GM21447 (cell line): ENCODE measurements around the gene LSM3.

Source experiments
- ATAC-seq: cut with Tn5 transposase; IDR thresholded peaks from one replicate; pipeline ENCODE4 v1.9.1; 2021; ENCODE audit not compliant: unreplicated experiment

The LSM3 gene

GRCh38 chr3:14200276-14200675 is 21.7 kb downstream of the LSM3 start:
- ATAC-seq, result no peak

- ATAC-seq, result no peak
Measured at GRCh38 chr3:14200841-14201240, 22.2 kb downstream of the LSM3 start.

- no peak for ATAC-seq
Measured at GRCh38 chr3:14201940-14202684, 23.5 kb downstream of the LSM3 start.

- ATAC-seq, result no peak
Measured at GRCh38 chr3:14202874-14203520, 24.4 kb downstream of the LSM3 start.

GRCh38 chr3:14203521-14204079 is 25.0 kb downstream of the LSM3 start:
- no peak for ATAC-seq

- no peak for ATAC-seq
Measured at GRCh38 chr3:14204515-14205284, 26.1 kb downstream of the LSM3 start.

- no peak for ATAC-seq
Measured at GRCh38 chr3:14206548-14207177, 28.0 kb downstream of the LSM3 start.

- no peak for ATAC-seq
Measured at GRCh38 chr3:14208168-14208567, 29.6 kb downstream of the LSM3 start.

GRCh38 chr3:14208977-14209394 is 30.4 kb downstream of the LSM3 start:
- no peak for ATAC-seq

GRCh38 chr3:14209581-14210289 is 31.1 kb downstream of the LSM3 start:
- ATAC-seq, result no peak

- ATAC-seq, result no peak
Measured at GRCh38 chr3:14210290-14210688, 31.7 kb downstream of the LSM3 start.

GRCh38 chr3:14210843-14211594 is 32.4 kb downstream of the LSM3 start:
- ATAC-seq, result no peak

GRCh38 chr3:14211621-14212020 is 33.0 kb downstream of the LSM3 start:
- no peak for ATAC-seq

- no peak for ATAC-seq
Measured at GRCh38 chr3:14212032-14212431, 33.4 kb downstream of the LSM3 start.

- ATAC-seq, result no peak
Measured at GRCh38 chr3:14213066-14213774, 34.6 kb downstream of the LSM3 start.

- ATAC-seq, result no peak
Measured at GRCh38 chr3:14214764-14215163, 36.1 kb downstream of the LSM3 start.

GRCh38 chr3:14216257-14217048 is 37.8 kb downstream of the LSM3 start:
- no peak for ATAC-seq

GRCh38 chr3:14218355-14218754 is 39.7 kb downstream of the LSM3 start:
- ATAC-seq, result no peak
